HEK293 (cell line): ENCODE measurements around the gene SLC30A4.

Source experiments
- CTCF ChIA-PET: fragments of 350-600 bp; formaldehyde crosslinking; extraction: SDS; loops from one replicate; lab custom pipeline; 2021; ENCODE audit warnings: antibody characterized with exemption; lab: Yijun Ruan, JAX
- POLR2A ChIA-PET: fragments of 300-600 bp; formaldehyde crosslinking; extraction: SDS; loops from one replicate; lab custom pipeline; 2020; ENCODE audit warnings: antibody characterized with exemption, inconsistent platforms; lab: Yijun Ruan, JAX
- H3K27ac ChIP-seq: fragments of 200-500 bp; sonication (Bioruptor generic); 2 replicates; pipeline ENCODE4 v1.5.1; 2014; ENCODE audit warnings: low read depth, low read length, control low read depth, inconsistent platforms; ENCODE audit errors: extremely low read depth
- H3K36me3 ChIP-seq, 2 experiments: fragments of 200-500 bp in 1 of 2; sonication (Bioruptor generic) in 1 of 2; 1 replicate in 1 of 2; 2 replicates in 1 of 2; pipeline ENCODE4 v1.5.1; 2014 to 2017; ENCODE audit warnings: inconsistent platforms in 2 of 2, low read length in 2 of 2; ENCODE audit not compliant: control insufficient read depth in 2 of 2, insufficient read depth in 1 of 2
- H3K4me1 ChIP-seq: fragments of 200-500 bp; sonication (Bioruptor generic); 2 replicates; pipeline ENCODE4 v1.5.1; 2014; ENCODE audit warnings: mild to moderate bottlenecking, low read length, inconsistent platforms; ENCODE audit not compliant: control insufficient read depth, insufficient read depth
- H3K4me3 ChIP-seq: 2 replicates; pipeline ENCODE4 v1.5.1; 2011; ENCODE audit warnings: low read depth, mild to moderate bottlenecking, control low read depth, low read length, moderate library complexity
- H3K9me3 ChIP-seq: fragments of 200-500 bp; sonication (Bioruptor generic); 2 replicates; pipeline ENCODE4 v1.5.1; 2014; ENCODE audit warnings: low read depth, low read length, inconsistent platforms; ENCODE audit not compliant: control insufficient read depth, insufficient read depth
- BCL11B ChIP-seq: fragments of 450-650 bp; formaldehyde crosslinking; IDR thresholded peaks from 2 replicates; pipeline ENCODE4 v1.5.1; 2016; ENCODE audit warnings: low read depth, missing biosample characterization, missing genetic modification characterization
- MZF1 ChIP-seq: fragments of 450-650 bp; formaldehyde crosslinking; IDR thresholded peaks from 2 replicates; pipeline ENCODE4 v1.5.1; 2017; ENCODE audit warnings: missing biosample characterization, missing genetic modification characterization, borderline replicate concordance
- PRDM2 ChIP-seq: fragments of 450-650 bp; formaldehyde crosslinking; IDR thresholded peaks from 2 replicates; pipeline ENCODE4 v1.5.1; 2016; ENCODE audit warnings: missing biosample characterization, missing genetic modification characterization, borderline replicate concordance
- RBAK ChIP-seq: fragments of 450-650 bp; formaldehyde crosslinking; IDR thresholded peaks from 2 replicates; pipeline ENCODE4 v1.5.1; 2016; ENCODE audit warnings: missing biosample characterization, missing genetic modification characterization
- TCF7L2 ChIP-seq: IDR thresholded peaks from 2 replicates; pipeline ENCODE4 v1.6.1; 2011; ENCODE audit warnings: low read depth, mild to moderate bottlenecking, inconsistent platforms, low read length, moderate library complexity, borderline replicate concordance
- ZBTB1 ChIP-seq: fragments of 450-650 bp; formaldehyde crosslinking; IDR thresholded peaks from 2 replicates; pipeline ENCODE4 v1.5.1; 2016; ENCODE audit warnings: missing biosample characterization, missing genetic modification characterization
- ZEB2 ChIP-seq: fragments of 450-650 bp; formaldehyde crosslinking; IDR thresholded peaks from 2 replicates; pipeline ENCODE4 v1.5.1; 2016; ENCODE audit warnings: missing biosample characterization, missing genetic modification characterization
- ZNF169 ChIP-seq: fragments of 450-650 bp; formaldehyde crosslinking; IDR thresholded peaks from 2 replicates; pipeline ENCODE4 v1.5.1; 2016; ENCODE audit warnings: missing biosample characterization, missing genetic modification characterization
- ZNF354C ChIP-seq: fragments of 450-650 bp; formaldehyde crosslinking; IDR thresholded peaks from 2 replicates; pipeline ENCODE4 v1.5.1; 2016; ENCODE audit warnings: missing biosample characterization, missing genetic modification characterization, low read depth, borderline replicate concordance
- ZNF391 ChIP-seq: fragments of 450-650 bp; formaldehyde crosslinking; IDR thresholded peaks from 2 replicates; pipeline ENCODE4 v1.5.1; 2016; ENCODE audit warnings: low read depth, missing biosample characterization, missing genetic modification characterization, borderline replicate concordance
- ZNF707 ChIP-seq: fragments of 450-650 bp; formaldehyde crosslinking; IDR thresholded peaks from 2 replicates; pipeline ENCODE4 v1.5.1; 2016; ENCODE audit warnings: missing biosample characterization, missing genetic modification characterization
- ZNF791 ChIP-seq: fragments of 450-650 bp; formaldehyde crosslinking; IDR thresholded peaks from 2 replicates; pipeline ENCODE4 v1.5.1; 2016; ENCODE audit warnings: missing biosample characterization, missing genetic modification characterization
- ZNF792 ChIP-seq: fragments of 450-650 bp; formaldehyde crosslinking; IDR thresholded peaks from 2 replicates; pipeline ENCODE4 v1.5.1; 2016; ENCODE audit warnings: missing biosample characterization, missing genetic modification characterization
- TF ChIP-seq, protein P1 (sequence below): fragments of 450-650 bp; formaldehyde crosslinking; IDR thresholded peaks from 2 replicates; pipeline ENCODE4 v1.5.1; 2016; ENCODE audit warnings: missing biosample characterization, missing genetic modification characterization, low read depth
- TF ChIP-seq, protein P2 (sequence below): fragments of 450-650 bp; formaldehyde crosslinking; IDR thresholded peaks from 2 replicates; pipeline ENCODE4 v1.5.1; 2017; ENCODE audit warnings: missing biosample characterization, missing genetic modification characterization

The SLC30A4 gene

GRCh38 chr15:45551676-45552075 is 29.1 kb upstream of the SLC30A4 start (continued):
- no peak for TF ChIP-seq MZF1 (tag by site-specific recombination)
- no peak for TF ChIP-seq PRDM2
- TF ChIP-seq ZEB2 (tag by site-specific recombination), result no peak
- TF ChIP-seq ZNF169, result no peak
- no peak for TF ChIP-seq ZNF707
- TF ChIP-seq ZNF391 (tag by site-specific recombination), result no peak
- TF ChIP-seq ZNF792 (tag by site-specific recombination), result no peak

GRCh38 chr15:45550436-45550835 is 27.9 kb upstream of the SLC30A4 start:
- no peak for TF ChIP-seq ZEB2 (tag by site-specific recombination)
- TF ChIP-seq ZBTB1 (tag by site-specific recombination), result no peak
- TF ChIP-seq, protein P1, sequence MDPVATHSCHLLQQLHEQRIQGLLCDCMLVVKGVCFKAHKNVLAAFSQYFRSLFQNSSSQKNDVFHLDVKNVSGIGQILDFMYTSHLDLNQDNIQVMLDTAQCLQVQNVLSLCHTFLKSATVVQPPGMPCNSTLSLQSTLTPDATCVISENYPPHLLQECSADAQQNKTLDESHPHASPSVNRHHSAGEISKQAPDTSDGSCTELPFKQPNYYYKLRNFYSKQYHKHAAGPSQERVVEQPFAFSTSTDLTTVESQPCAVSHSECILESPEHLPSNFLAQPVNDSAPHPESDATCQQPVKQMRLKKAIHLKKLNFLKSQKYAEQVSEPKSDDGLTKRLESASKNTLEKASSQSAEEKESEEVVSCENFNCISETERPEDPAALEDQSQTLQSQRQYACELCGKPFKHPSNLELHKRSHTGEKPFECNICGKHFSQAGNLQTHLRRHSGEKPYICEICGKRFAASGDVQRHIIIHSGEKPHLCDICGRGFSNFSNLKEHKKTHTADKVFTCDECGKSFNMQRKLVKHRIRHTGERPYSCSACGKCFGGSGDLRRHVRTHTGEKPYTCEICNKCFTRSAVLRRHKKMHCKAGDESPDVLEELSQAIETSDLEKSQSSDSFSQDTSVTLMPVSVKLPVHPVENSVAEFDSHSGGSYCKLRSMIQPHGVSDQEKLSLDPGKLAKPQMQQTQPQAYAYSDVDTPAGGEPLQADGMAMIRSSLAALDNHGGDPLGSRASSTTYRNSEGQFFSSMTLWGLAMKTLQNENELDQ (tag by site-specific recombination), result no peak
- TF ChIP-seq BCL11B (tag by site-specific recombination), result no peak
- TF ChIP-seq, protein P2, sequence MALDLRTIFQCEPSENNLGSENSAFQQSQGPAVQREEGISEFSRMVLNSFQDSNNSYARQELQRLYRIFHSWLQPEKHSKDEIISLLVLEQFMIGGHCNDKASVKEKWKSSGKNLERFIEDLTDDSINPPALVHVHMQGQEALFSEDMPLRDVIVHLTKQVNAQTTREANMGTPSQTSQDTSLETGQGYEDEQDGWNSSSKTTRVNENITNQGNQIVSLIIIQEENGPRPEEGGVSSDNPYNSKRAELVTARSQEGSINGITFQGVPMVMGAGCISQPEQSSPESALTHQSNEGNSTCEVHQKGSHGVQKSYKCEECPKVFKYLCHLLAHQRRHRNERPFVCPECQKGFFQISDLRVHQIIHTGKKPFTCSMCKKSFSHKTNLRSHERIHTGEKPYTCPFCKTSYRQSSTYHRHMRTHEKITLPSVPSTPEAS (tag by site-specific recombination), result no peak
- no peak for TF ChIP-seq ZNF791
- no peak for TF ChIP-seq RBAK (tag by site-specific recombination)
- TF ChIP-seq ZNF354C, result no peak
- TF ChIP-seq TCF7L2, result no peak
- H3K36me3 ChIP-seq, result no peaks in the 10 kb centered on the region
- H3K27ac ChIP-seq, result no peak overlapping the region
- no peak overlapping the region for H3K4me3 ChIP-seq
- ChIA-PET CTCF (interaction anchor here (0.7 kb wide), 2 partner anchors 120 to 684 kb away, joined by 3 read pairs; no protein-coding TSS in a partner anchor), POLR2A (no interaction called here)
- H3K9me3 ChIP-seq, result no peaks in the 10 kb centered on the region
- H3K4me1 ChIP-seq, result no peaks in the 10 kb centered on the region
